GM10248 (cell line): ENCODE results near the gene LBR.

Experiments used
- CTCF ChIA-PET: fragments of 300-600 bp; sonication (Branson Sonifier 250); formaldehyde crosslinking; extraction: SDS; loops from one replicate; lab custom pipeline; 2021; ENCODE audit warnings: antibody characterized with exemption; lab: Yijun Ruan, JAX
- POLR2A ChIA-PET: fragments of 350-650 bp; sonication (Branson Sonifier 250); formaldehyde crosslinking; extraction: SDS; loops from one replicate; lab custom pipeline; 2020; ENCODE audit warnings: antibody characterized with exemption; lab: Yijun Ruan, JAX
- DNase-seq: peaks from one replicate; pipeline ENCODE4 v3.0.0; 2012; ENCODE audit errors: extremely low spot score
- TF ChIP-seq, protein P1 (sequence below): IDR thresholded peaks from 2 replicates; pipeline ENCODE4 v1.5.1; 2012; ENCODE audit warnings: mild to moderate bottlenecking, low read depth; ENCODE audit errors: extremely low read depth, missing control alignments, control extremely low read depth

Gene LBR

DNA sequence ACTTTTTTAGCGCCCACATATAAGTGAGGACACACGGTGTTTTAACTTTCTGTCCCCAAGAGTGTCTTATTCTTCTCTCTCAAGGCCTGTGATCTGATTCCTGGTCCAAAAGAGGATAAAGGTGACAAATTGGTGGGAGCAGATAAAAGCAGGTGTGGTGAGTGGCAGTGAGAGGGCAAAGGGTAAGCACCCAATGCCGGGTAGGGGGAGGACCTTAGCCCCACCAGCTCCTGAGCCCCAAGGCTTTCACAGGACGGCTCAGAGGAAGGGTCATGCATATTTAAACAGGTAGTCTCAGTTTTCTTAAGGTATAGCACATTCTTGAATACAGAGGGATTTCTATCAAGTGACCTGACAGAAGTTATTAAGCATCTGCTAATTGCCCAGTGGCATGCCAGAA is 19.6 kb downstream of the LBR start:
- TF ChIP-seq, protein P1, sequence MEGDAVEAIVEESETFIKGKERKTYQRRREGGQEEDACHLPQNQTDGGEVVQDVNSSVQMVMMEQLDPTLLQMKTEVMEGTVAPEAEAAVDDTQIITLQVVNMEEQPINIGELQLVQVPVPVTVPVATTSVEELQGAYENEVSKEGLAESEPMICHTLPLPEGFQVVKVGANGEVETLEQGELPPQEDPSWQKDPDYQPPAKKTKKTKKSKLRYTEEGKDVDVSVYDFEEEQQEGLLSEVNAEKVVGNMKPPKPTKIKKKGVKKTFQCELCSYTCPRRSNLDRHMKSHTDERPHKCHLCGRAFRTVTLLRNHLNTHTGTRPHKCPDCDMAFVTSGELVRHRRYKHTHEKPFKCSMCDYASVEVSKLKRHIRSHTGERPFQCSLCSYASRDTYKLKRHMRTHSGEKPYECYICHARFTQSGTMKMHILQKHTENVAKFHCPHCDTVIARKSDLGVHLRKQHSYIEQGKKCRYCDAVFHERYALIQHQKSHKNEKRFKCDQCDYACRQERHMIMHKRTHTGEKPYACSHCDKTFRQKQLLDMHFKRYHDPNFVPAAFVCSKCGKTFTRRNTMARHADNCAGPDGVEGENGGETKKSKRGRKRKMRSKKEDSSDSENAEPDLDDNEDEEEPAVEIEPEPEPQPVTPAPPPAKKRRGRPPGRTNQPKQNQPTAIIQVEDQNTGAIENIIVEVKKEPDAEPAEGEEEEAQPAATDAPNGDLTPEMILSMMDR = no peak
- CTCF ChIA-PET = no interaction called here

DNA sequence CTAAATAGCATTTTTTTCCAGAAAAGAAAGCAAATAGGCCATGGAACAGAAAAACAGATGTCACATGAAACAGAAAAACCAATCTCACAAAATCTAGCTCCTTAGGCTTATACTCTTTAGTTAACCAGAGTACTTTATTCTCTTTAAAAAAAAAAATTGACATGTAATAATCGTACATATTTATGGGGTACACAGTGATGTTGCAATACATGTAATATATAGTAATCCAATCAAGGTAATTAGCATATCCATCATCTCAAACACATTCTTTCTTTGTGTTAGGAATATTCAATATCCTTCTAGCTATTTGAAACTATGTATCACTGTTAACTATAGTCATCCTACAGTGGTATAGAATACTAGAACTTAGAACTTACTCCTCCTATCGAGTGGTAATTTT is 20.1 kb downstream of the LBR start:
- ChIA-PET POLR2A (no interaction called here), CTCF (no interaction called here)
- DNase-seq = no peak
- TF ChIP-seq, protein P1 = no peak

More for the DNA sequence above, 19.6 kb downstream of the LBR start:
- POLR2A ChIA-PET = no interaction called here
- no peak for DNase-seq

DNA sequence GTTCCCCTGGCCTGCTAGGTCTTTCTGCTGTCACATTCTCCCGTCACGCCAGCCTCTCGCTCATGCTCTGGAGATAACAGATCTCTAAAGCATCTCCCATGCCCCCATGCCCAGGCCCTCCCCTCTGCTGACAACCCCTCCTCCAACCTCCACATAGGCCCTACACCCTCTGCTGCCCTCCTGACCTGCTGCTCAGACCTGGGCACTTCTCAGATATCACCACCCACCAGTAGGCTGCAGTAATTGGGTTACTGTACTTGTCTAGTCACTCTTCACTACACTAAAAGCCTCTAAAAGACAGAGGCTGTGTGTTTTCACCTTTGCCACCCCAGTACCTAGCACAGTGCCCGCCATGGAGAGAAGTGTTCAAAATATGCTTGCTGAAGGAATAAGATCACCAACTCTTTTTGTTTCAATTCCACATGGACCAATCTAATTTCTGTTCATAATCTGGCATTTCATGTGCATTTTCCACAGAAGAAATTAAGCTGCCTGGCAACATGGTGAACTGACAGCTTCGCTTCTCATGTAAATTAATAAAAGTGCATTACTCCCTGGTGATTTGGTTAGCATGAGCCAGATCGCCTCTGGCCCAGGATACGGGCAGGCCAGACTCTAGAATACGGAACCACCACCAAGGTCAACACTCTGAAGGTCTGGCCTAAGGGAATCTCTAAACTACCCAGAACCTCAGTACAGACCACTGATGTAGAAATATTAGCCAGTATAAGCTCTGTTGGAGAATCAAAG is 20.7 kb downstream of the LBR start:
- ChIA-PET POLR2A (no interaction called here), CTCF (no interaction called here)

DNA sequence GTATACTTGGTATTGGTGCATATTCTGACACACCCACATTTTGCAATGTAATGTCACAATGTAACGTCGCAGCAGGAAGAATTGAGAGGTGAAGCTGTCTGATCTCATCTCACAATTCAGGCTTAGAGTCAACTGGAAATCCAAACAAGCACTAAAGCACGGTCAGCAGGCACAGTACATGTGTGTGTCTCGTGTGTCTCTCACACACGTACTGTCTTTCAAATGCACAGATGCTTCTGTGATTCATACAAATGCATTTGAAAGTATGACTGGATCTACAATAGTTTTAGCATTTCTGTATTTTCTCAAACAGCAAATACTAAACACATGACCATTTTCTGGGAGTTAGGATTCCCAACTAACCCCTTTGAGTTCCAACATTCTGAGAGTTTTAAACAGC is 26.9 kb downstream of the LBR start:
- CTCF ChIA-PET = interaction anchor here (3.1 kb wide), 1 partner anchor 9 kb away, joined by 10 read pairs; no protein-coding TSS in a partner anchor
- TF ChIP-seq, protein P1 = no peak
- POLR2A ChIA-PET = no interaction called here
- no peak for DNase-seq

More for the DNA sequence above, 20.7 kb downstream of the LBR start:
- no peak for DNase-seq
- TF ChIP-seq, protein P1 = no peak

DNA sequence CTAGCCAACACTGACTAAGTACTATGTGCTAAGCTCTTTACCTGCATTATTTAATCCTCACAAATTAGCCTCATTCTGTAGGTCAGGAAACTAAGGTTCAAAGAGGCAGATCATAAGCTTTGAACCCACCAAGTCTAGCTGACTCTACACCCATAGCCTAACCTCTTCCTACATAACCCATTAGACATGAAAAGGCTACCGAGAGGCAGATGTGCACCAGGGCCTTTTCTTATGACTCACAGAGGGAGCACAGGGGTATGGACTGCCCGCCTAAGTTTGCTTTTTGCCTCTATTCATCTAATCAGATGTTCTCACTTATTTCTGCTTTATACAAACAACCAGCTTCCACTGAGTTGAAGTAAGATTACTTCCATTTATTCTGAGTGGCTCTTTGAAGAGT is 31.5 kb downstream of the LBR start:
- no peak for DNase-seq
- TF ChIP-seq, protein P1 = no peak
- POLR2A ChIA-PET = no interaction called here
- CTCF ChIA-PET = interaction anchor here (0.8 to 1.5 kb wide), 2 partner anchors 13 to 17 kb away, joined by 3 read pairs; no protein-coding TSS in a partner anchor

DNA sequence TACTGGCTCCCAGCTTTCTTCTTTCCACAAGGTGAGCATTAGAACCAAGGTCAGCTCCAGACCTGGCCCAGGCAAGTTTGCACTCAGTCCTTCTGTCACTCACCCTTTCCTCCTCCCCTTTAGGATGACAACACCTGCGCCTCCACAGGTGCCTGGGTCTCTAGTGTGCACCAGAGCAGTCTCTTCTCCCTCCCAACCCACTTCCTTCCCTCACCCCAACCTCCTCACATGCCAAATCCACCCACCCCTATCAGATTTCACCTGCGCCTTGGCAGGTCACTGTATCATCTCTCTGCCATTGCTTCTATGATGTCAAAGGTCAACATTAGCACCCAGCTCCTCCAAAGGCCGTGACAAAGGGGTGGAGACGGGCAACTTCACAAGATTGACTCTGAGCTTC is 38.0 kb downstream of the LBR start:
- DNase-seq = no peak
- TF ChIP-seq, protein P1 = no peak
- POLR2A ChIA-PET = no interaction called here
- CTCF ChIA-PET = no interaction called here
